Measurements from ENCODE around the gene MAP2K5. TPM values are rescaled to one million over a fixed set of nuclear protein-coding genes. Genes with fewer than 3 reads are reported as not detected.

MAP2K5 gene
- total and polyA plus RNA-seq, 4 donors: 3.8 to 6.4 (median 5.6) TPM

GRCh38 chr15:67579967-67580366, 37.5 kb downstream of the MAP2K5 start:
- Histone ChIP-seq H3K9ac (ENCODE audit: low read depth in 1 of 2, low read length in 2 of 2) (no peak overlapping the region), H3K36me3 (ENCODE audit: control insufficient read depth in 4 of 4, insufficient read depth in 3 of 4, low read depth in 1 of 4, low read length in 3 of 4) (no peaks in the 10 kb centered on the region), H3K9me3 (ENCODE audit: control insufficient read depth in 4 of 4, low read length in 3 of 4) (no peaks in the 10 kb centered on the region), H3K27ac (ENCODE audit: low read depth in 1 of 2, low read length in 2 of 2) (no peak overlapping the region), H3K4me3 (ENCODE audit: low read depth in 1 of 3, low read length in 3 of 3) (no peak overlapping the region), H3K4me1 (ENCODE audit: control insufficient read depth in 4 of 4, insufficient read depth in 4 of 4, low read length in 3 of 4) (peaks cover 1 to 4% (median 2%) of the 10 kb centered on the region in 4 donors), H3K27me3 (ENCODE audit: control insufficient read depth in 4 of 4, insufficient read depth in 4 of 4, low read length in 3 of 4) (no peaks in the 10 kb centered on the region)
- TF ChIP-seq ZBTB33 (IDR thresholded peaks at IDR 0.05): no peak
- no peak for TF ChIP-seq JUND (IDR thresholded peaks at IDR 0.05)
- 92% methylated on average over 4 of the region's 4 CpGs for whole genome bisulfite sequencing
- DNase-seq (ENCODE audit: low spot score): no peak

- Histone ChIP-seq H3K36me3 (ENCODE audit: control insufficient read depth in 4 of 4, insufficient read depth in 3 of 4, low read depth in 1 of 4, low read length in 3 of 4) (peaks cover 0 to 19% (median 15%) of the 10 kb centered on the region in 4 donors), H3K9me3 (ENCODE audit: control insufficient read depth in 4 of 4, low read length in 3 of 4) (no peaks in the 10 kb centered on the region), H3K4me3 (ENCODE audit: low read depth in 1 of 3, low read length in 3 of 3) (no peak overlapping the region), H3K27ac (ENCODE audit: low read depth in 1 of 2, low read length in 2 of 2) (no peak overlapping the region), H3K4me1 (ENCODE audit: control insufficient read depth in 4 of 4, insufficient read depth in 4 of 4, low read length in 3 of 4) (no peaks in the 10 kb centered on the region), H3K27me3 (ENCODE audit: control insufficient read depth in 4 of 4, insufficient read depth in 4 of 4, low read length in 3 of 4) (no peaks in the 10 kb centered on the region), H3K9ac (ENCODE audit: low read depth in 1 of 2, low read length in 2 of 2) (no peak overlapping the region)
- 89% methylated on average over 2 of the region's 2 CpGs for WGBS
- DNase-seq (ENCODE audit: low spot score): no peak
- TF ChIP-seq NR2F2 (IDR thresholded peaks at IDR 0.05): no peak
- TF ChIP-seq FOXA2 (IDR thresholded peaks at IDR 0.05): no peak
- TF ChIP-seq FOXA1 (IDR thresholded peaks at IDR 0.05): no peak
- TF ChIP-seq TAF1 (conservative IDR thresholded peaks at IDR 0.05): no peak
- TF ChIP-seq RXRA (IDR thresholded peaks at IDR 0.05): no peak
- TF ChIP-seq SP1 (IDR thresholded peaks at IDR 0.05): no peak
- TF ChIP-seq ZBTB33 (IDR thresholded peaks at IDR 0.05): no peak
- no peak for TF ChIP-seq GABPA (IDR thresholded peaks at IDR 0.05 in 1 of 2, conservative IDR thresholded peaks at IDR 0.05 in 1 of 2)
- no peak for TF ChIP-seq CTCF (IDR thresholded peaks at IDR 0.05; ENCODE audit: low read depth, low read length, missing input control)
- no peak for TF ChIP-seq HNF4A (conservative IDR thresholded peaks at IDR 0.05)
- TF ChIP-seq RAD21 (IDR thresholded peaks at IDR 0.05): no peak
- TF ChIP-seq REST (IDR thresholded peaks at IDR 0.05): no peak
- no peak for TF ChIP-seq MAX (IDR thresholded peaks at IDR 0.05)
- no peak for TF ChIP-seq ATF3 (IDR thresholded peaks at IDR 0.05)
- TF ChIP-seq EGR1 (IDR thresholded peaks at IDR 0.05; ENCODE audit: low read depth in 2 of 2): no peak
Measured at GRCh38 chr15:67584157-67584556, 41.7 kb downstream of the MAP2K5 start.

Measured in liver (tissue), 9 donors.